NCI-H1417 (cell line): ENCODE results near the gene GAS7.

Experiments
- DNase-seq, 3 experiments: peaks; one replicate each; lab custom pipeline; 2025; lab: John Stamatoyannopoulos, UW

GAS7 gene

GRCh38 chr17:9890124-9890523 lies 308.3 kb downstream of the GAS7 start:
- DNase-seq: no peak

DNA sequence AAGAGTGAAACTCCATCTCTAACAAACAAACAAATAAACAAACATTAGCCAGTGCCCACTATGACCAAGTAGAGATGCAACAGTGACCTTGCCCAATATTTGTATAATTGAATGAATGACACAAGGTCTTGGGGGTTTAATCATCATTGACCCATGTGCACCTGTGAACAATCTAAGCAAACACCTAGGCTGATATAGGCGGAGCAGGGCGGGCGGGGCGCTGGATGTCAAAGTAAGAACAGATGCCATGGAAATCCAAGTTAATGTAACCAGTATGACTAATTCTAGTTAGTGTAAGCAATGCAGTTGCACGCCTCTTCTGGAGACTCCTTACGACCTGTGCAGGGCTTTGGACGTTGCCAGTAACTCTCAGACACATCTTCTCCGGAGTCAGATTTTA lies 310.9 kb downstream of the GAS7 start:
- DNase-seq: no peak

DNA sequence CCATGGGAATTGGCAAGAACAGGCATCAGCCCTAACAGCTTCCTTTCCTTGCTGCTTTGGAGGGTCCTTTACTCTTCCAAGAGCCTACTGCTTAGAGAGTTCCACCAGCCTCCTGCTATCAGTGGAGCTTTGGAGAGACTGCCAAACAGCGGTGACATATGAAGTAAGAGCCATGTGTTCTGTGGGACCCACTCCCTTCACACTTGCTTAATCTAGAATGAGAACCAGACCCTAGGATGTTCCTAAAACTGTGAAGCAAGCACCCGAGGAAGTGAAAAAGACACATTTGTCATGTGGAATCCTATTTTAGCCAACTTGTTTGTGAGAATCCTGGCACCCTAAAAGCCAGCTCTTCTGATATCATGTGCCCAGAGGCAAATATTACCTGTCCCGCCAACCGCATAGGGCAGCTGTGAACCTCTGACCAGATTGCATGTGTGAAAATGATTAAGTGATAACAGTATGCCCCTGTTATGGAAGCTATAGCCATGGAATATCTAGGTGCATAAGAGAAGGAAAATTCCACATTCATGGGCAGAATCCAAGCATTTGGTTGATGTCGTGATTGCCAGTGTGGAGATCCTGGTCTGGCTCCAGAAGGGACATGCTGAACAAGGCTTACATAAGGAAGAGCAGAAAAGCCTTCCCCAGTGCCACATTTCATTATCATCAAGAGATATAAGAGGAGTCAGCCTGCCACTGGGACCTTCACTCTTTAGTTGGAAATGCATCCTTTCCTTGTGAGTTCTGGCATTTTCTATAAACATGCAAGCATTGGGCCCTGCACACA lies 312.1 kb downstream of the GAS7 start:
- DNase-seq: no peak

- DNase-seq: no peak
Observed at GRCh38 chr17:9883451-9883850, 315.0 kb downstream of the GAS7 start.

DNA sequence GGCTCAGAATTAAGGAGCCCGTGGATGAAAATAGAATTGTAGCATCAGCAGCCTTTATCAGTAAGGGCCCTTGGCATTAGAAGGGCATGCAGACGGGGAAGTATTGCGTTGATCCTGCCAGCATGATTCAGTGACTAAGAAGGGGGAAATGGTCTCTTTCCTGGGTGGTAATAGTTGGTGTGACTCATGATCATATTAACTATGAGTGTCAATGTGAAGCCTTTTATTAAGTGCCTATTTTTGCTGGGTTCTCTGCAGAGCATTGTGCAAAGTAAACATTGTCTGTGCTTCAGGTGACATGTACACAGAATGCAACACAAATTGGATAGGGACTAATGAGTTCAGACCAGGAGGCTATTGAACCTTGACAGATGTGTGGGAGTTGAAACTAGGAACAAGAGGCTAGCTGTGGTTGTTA lies 317.8 kb downstream of the GAS7 start:
- no peak for DNase-seq

DNA sequence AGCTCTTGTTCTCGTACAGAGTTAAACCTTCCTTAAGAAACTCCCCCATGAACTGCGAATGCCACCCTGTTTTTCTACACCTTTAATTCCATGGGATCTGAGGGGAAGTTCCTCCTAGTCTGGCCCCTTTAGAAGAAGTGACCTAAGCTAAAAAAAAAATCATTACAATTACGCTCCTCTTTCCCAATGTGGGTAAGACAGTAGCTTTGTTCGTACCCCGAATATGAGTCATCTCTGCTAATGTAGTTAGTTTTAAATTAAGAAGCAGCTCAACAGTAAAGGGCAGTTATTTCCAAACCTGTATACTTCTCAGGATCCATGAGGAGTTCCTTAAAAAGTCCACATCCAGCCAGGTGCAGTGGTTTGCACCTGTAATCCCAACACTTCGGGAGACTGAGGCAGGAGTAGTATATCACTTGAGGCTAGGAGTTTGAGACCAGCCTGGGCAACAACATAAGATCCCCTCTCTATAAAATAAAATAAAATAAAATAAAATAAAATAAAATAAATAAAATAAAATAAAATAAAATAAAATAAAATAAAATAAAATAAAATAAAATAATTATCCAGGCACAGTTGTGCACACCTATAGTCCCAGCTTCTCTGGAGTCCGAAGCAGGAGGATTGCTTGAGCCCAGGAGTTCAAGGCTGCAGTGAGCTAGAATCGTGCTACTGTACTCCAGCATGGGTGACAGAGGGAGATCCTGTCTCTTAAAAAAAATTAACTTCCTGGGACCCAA lies 319.4 kb downstream of the GAS7 start:
- DNase-seq: no peak

DNA sequence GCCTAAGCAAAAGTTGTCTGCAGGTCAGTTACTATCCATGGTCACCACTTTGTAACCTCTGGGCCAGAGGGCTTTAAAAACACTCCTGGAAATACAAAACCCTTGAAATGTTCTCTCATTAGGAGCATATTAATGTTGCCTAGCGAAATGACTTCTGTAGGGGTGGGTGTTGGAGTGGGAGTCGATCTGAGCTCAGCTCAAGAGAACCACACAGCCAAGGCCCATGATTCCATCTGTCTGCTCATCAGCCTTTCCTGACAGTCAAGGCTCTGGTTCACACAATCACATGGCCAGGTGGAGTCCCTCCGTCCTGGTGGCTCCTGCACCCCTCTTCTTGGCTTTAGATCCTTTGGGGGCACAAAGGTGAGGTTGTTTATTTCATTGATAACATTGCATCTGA lies 320.1 kb downstream of the GAS7 start:
- no peak for DNase-seq

DNA sequence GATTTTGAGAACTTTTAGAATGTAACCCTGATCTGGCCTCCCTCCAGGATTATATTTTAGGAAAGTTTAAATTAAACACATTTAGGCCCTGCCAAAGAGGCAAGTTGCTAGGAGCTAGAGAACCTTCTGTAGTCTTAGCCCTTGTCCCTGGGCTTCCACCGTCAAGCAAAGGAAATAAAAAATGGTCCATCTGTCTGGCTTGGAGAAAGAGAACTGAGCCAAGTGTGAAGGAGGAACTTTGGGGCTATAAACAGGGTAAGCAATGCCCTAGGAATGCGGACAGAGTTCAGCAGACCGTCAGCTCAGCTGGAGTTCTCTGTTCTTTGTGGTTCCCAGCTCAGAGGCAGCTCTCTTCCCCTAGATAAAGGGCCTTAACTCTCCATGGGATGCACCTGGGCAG lies 323.0 kb downstream of the GAS7 start:
- DNase-seq: no peak

DNA sequence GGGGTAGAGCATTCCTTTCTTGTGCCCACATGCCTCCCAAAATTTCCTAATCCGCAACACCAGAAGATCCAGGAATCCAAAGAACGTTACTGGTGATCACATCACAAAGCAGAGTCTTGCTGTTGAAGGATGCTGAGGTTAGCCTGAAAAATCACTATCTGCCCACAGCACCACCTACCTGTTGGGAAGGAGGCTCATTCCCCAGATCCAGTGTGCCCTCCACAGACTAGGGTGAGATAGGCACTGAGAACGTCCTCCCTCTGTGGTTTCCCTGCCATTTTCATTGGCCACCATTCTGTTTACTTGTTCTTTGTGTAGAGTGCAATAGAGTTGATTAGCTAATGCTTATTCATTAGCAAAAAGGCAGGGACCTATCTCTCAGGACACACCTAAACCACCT lies 323.7 kb downstream of the GAS7 start:
- no peak for DNase-seq

DNA sequence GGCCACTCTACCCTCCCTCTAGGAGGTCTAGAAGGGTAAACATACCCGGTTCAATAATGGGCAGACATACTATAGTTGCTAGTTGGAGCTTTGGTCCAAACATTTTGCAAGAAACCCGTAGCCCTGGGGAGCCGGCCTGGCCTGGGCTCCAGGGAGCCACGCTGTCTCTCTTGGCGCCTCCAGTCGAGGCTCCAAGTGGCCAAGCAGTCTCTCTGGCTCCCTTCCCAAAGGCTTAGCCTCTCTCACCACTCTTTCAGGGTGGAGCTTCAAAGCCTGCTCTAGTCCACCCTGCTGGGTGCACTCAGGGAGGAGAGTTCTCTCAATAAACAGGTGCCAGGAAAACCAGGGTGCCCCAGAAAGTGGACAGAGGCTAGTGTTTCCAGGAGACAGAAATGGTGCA lies 325.6 kb downstream of the GAS7 start:
- no peak for DNase-seq

- no peak for DNase-seq
Observed at GRCh38 chr17:9868552-9868951, 329.9 kb downstream of the GAS7 start.

- no peak for DNase-seq
Observed at GRCh38 chr17:9865586-9865985, 332.8 kb downstream of the GAS7 start.

GRCh38 chr17:9862949-9863348 lies 335.5 kb downstream of the GAS7 start:
- DNase-seq: no peak

DNA sequence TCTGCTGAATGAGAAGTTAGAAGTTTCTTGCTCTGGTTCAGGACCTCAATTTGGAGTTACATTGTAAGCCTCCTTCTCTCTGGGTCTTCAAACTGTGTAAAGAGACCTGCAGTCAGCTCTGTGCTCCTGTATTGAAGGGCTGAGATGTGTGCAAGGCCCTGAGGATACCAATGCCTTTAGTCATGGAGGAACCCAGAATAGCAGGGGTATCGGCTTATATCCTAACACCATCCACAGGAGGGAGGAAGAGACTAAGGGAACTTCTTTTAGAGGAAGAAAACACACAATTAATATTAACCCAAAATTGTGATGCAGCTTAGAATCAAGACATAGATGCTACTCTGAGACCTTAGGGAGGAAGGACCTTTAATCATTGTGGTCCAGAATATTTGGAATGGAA lies 336.2 kb downstream of the GAS7 start:
- DNase-seq: no peak

DNA sequence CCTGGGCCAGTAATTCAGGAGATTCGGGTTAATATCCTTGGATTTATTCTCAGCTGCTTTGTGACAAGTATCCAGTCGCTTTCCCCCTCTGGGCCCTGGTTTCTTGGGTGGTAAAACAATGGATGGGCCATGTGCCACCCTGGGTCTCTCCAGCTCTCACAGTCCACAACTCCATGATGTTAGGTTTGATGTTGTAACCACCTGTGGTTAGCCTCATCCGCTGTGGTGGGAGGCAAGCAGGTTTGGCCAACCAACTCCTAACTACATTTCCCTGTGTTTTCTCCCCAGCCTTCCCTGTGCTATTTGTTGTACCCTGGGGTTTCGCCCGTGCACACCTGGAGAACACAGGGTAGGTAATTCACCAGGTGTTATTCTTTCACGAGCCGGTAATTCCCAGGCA lies 337.6 kb downstream of the GAS7 start:
- no peak for DNase-seq
